Endothelial cell of umbilical vein (primary cell): ENCODE measurements around the gene QDPR. TPM values are rescaled to one million over a fixed set of nuclear protein-coding genes. Genes with fewer than 3 reads are reported as not detected.

Experiments used
- BruUV-seq: library from RNA; stranded (reverse); fragments of 400-500 nt; replicated peaks from 2 replicates; lab custom pipeline; 2021; lab: Mats Ljungman, UMichigan
- CTCF ChIA-PET: fragments of 300-600, 350-600 bp; sonication (Branson Sonifier 250); formaldehyde crosslinking; loops from one replicate; lab custom pipeline; 2021; ENCODE audit warnings: antibody characterized with exemption, inconsistent platforms; lab: Charles Lee
- POLR2A ChIA-PET: fragments of 300-600, 350-600 bp; sonication (Branson Sonifier 250); formaldehyde crosslinking; loops from one replicate; lab custom pipeline; 2021; ENCODE audit warnings: antibody characterized with exemption, inconsistent platforms; lab: Charles Lee
- DNase-seq: peaks from one replicate; pipeline ENCODE4 v3.0.0-alpha.2; 2011; ENCODE audit warnings: low read depth, low spot score
- FAIRE-seq: peaks from 2 replicates; lab custom pipeline; 2011; peaks lifted over from hg19 to GRCh38; lab: Jason Lieb, UNC
- H2AFZ ChIP-seq: 2 replicates; pipeline ENCODE4 v1.6.0; 2012; ENCODE audit warnings: low read depth, low read length, control low read depth, inconsistent platforms
- H3K27ac ChIP-seq: 2 replicates; pipeline ENCODE4 v1.5.1; 2011; ENCODE audit warnings: low read depth, mild to moderate bottlenecking, control low read depth, low read length, moderate library complexity; ENCODE audit not compliant: insufficient read depth
- H3K27me3 ChIP-seq, 2 experiments: 2 replicates each; pipeline versions ENCODE4 v1.6.0 to v1.6.1; 2011; ENCODE audit warnings: low read length in 2 of 2, mixed read lengths in 1 of 2; ENCODE audit not compliant: control insufficient read depth in 2 of 2, insufficient read depth in 2 of 2
- H3K36me3 ChIP-seq, 2 experiments: 2 replicates in 1 of 2; 3 replicates in 1 of 2; pipeline ENCODE4 v1.5.1; 2011; ENCODE audit warnings: low read length in 2 of 2, mild to moderate bottlenecking in 1 of 2, moderate library complexity in 1 of 2; ENCODE audit not compliant: control insufficient read depth in 2 of 2, insufficient read depth in 2 of 2; ENCODE audit errors: extremely low read depth in 1 of 2
- H3K4me1 ChIP-seq: 3 replicates; pipeline ENCODE4 v1.5.1; 2011; ENCODE audit warnings: mild to moderate bottlenecking, low read length; ENCODE audit not compliant: control insufficient read depth, insufficient read depth; ENCODE audit errors: extremely low read depth
- H3K4me2 ChIP-seq: 2 replicates; pipeline ENCODE4 v1.6.1; 2011; ENCODE audit warnings: low read length, control low read depth, mixed read lengths; ENCODE audit not compliant: insufficient read depth
- H3K4me3 ChIP-seq, 3 experiments: fragments of 200-600 bp in 1 of 3; sonication (generic), shearing (Covaris generic) in 1 of 3; replicated peaks in 1 of 3; 2 replicates each; pipeline ENCODE4 v1.5.1; 2011 to 2016; ENCODE audit warnings: control low read depth in 3 of 3, low read length in 3 of 3, mild to moderate bottlenecking in 2 of 3, inconsistent platforms in 1 of 3, low read depth in 1 of 3, moderate library complexity in 1 of 3; ENCODE audit not compliant: insufficient read depth in 1 of 3
- H3K79me2 ChIP-seq: 2 replicates; pipeline ENCODE4 v1.6.0; 2012; ENCODE audit warnings: low read length, inconsistent platforms; ENCODE audit not compliant: control insufficient read depth, insufficient read depth
- H3K9ac ChIP-seq: replicated peaks from 2 replicates; pipeline ENCODE3; 2011; ENCODE audit warnings: low read length, control low read depth; ENCODE audit not compliant: insufficient read depth; ENCODE audit errors: extremely low read depth
- H3K9me1 ChIP-seq: replicated peaks from 3 replicates; pipeline ENCODE4 v1.6.0; 2011; ENCODE audit warnings: mild to moderate bottlenecking, low read length; ENCODE audit not compliant: control insufficient read depth, insufficient read depth; ENCODE audit errors: extremely low read depth
- H3K9me3 ChIP-seq: replicated peaks from 2 replicates; pipeline ENCODE4 v1.5.1; 2012; ENCODE audit warnings: low read length, inconsistent platforms; ENCODE audit not compliant: control insufficient read depth, insufficient read depth
- H4K20me1 ChIP-seq: replicated peaks from 2 replicates; pipeline ENCODE3; 2011; ENCODE audit warnings: mild to moderate bottlenecking, low read length; ENCODE audit not compliant: control insufficient read depth, insufficient read depth; ENCODE audit errors: extremely low read depth
- EZH2 ChIP-seq: IDR thresholded peaks from 2 replicates; pipeline ENCODE4 v1.6.1; 2012; ENCODE audit warnings: borderline replicate concordance, low read depth, mild to moderate bottlenecking, moderate library complexity, low read length, inconsistent platforms; ENCODE audit not compliant: severe bottlenecking
- FOS ChIP-seq: IDR thresholded peaks from 2 replicates; pipeline ENCODE4 v1.6.1; 2011; ENCODE audit warnings: mild to moderate bottlenecking, low read length, moderate library complexity, borderline replicate concordance; ENCODE audit not compliant: insufficient read depth
- GATA2 ChIP-seq: IDR thresholded peaks from 2 replicates; pipeline ENCODE4 v1.7.0; 2011; ENCODE audit warnings: low read depth, mild to moderate bottlenecking, moderate library complexity, mixed read lengths, low read length; ENCODE audit not compliant: insufficient read length, insufficient read depth
- JUN ChIP-seq: IDR thresholded peaks from 2 replicates; pipeline ENCODE4 v1.6.1; 2011; ENCODE audit warnings: borderline replicate concordance, low read depth; ENCODE audit not compliant: insufficient read length, insufficient read depth
- POLR2A ChIP-seq: IDR thresholded peaks from 2 replicates; pipeline ENCODE4 v1.6.1; 2012; ENCODE audit warnings: low read depth, mild to moderate bottlenecking, control low read depth, low read length
- POLR2AphosphoS5 ChIP-seq: IDR thresholded peaks from 2 replicates; pipeline ENCODE4 v1.6.1; 2012; ENCODE audit warnings: low read depth, mild to moderate bottlenecking, control low read depth, low read length, moderate library complexity; ENCODE audit not compliant: insufficient read depth
- dilution Hi-C: fragments of 300-500 bp; cut with MboI; formaldehyde crosslinking; loops from one replicate; pipeline ENCODE4 v1.15.0; 2019; ENCODE audit warnings: low sequenced_read_pairs; ENCODE audit not compliant: extremely low pct_ligation_motif_present
- intact Hi-C: fragments of 100-400 bp; cut with micrococcal nuclease; formaldehyde crosslinking; loops from one replicate; pipeline ENCODE4 v1.10.0; 2022
- polyA plus RNA-seq, 4 experiments: library from polyadenylated mRNA; depleted of rRNA in 3 of 4; stranded (reverse) in 3 of 4; unstranded in 1 of 4; fragments of >200 nt; gene quantifications; 2 replicates each; pipeline versions ENCODE4 v1.2.1 to v1.2.3, GENCODE V29; 2011 to 2012; ENCODE audit warnings: missing spikeins in 1 of 4
- total RNA-seq: library from RNA; stranded (reverse); gene quantifications from 2 replicates; pipeline ENCODE4 v1.2.3, GENCODE V29; 2021
- TF ChIP-seq, protein P1 (sequence below): IDR thresholded peaks from 2 replicates; pipeline ENCODE4 v1.6.1; 2011; ENCODE audit not compliant: insufficient read depth, insufficient read length
- TF ChIP-seq, protein P2 (sequence below), 2 donors: IDR thresholded peaks; 1 replicate in 1 of 2; 2 replicates in 1 of 2; pipeline ENCODE4 v1.5.1; 2011; ENCODE audit warnings: low read length in 2 of 2, mild to moderate bottlenecking in 2 of 2, moderate library complexity in 2 of 2, control low read depth in 1 of 2, inconsistent platforms in 1 of 2, low read depth in 1 of 2; ENCODE audit not compliant: insufficient read depth in 1 of 2; ENCODE audit errors: extremely low read depth in 1 of 2

QDPR gene
- total and polyA plus RNA-seq, 2 donors (not counting 3 experiments of a cell fraction or from before 2014, with no cell fraction given), result 20.5 to 20.9 TPM

DNA sequence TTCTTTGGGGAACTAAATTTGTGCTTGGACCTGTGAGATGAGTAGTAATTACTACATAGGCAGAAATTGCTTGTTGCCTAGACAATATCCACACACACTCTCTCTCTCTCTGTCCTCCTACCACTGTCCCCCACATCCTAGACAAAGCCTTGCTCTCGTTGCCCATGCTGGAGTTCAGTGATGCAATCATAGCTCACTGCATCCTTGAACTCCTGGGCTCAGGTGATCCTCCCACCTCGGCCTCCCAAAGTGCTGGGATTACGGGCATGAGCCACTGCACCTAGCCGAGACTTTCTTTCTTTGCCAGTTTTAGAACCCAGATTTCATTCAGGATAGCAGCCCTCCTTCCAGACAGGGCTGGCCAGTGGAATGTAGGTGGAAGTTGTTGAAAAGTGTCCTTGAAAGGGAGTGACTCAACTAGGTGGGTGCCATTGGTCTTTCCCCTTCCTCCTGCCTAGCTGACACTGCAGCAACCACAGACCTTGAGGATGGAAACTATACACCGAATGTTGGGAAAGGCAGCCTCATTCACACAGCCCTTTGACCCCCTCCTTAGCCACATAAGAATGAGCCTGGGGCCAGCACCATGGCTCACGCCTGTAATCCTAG lies 48.3 kb upstream of the QDPR start:
- no peaks in the 10 kb centered on the region for H3K4me1 ChIP-seq
- POLR2A ChIA-PET, result no interaction called here
- H3K4me2 ChIP-seq, result no peak overlapping the region
- dilution Hi-C loops, result no loop called here
- CTCF ChIA-PET, result interaction anchor here (2.4 kb wide), 1 partner anchor 11 kb away, joined by 7 read pairs; no protein-coding TSS in a partner anchor
- H3K9me1 ChIP-seq, result no peaks in the 10 kb centered on the region
- no peaks in the 10 kb centered on the region for H3K79me2 ChIP-seq
- no peak overlapping the region for H3K4me3 ChIP-seq
- no peak for FAIRE-seq
- intact Hi-C loops, result no loop called here
- H3K27ac ChIP-seq, result no peak overlapping the region
- peaks cover 2 to 5% of the 10 kb centered on the region in 2 experiments for H3K27me3 ChIP-seq
- H4K20me1 ChIP-seq, result no peaks in the 10 kb centered on the region
- H2AFZ ChIP-seq, result no peak overlapping the region
- no peaks in the 10 kb centered on the region for H3K36me3 ChIP-seq
- H3K9me3 ChIP-seq, result no peaks in the 10 kb centered on the region
- TF ChIP-seq POLR2AphosphoS5, result no peak
- TF ChIP-seq FOS, result no peak
- TF ChIP-seq JUN, result no peak
- TF ChIP-seq, protein P1, sequence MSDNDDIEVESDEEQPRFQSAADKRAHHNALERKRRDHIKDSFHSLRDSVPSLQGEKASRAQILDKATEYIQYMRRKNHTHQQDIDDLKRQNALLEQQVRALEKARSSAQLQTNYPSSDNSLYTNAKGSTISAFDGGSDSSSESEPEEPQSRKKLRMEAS, result no peak
- TF ChIP-seq GATA2, result no peak
- no peak for TF ChIP-seq POLR2A
- TF ChIP-seq EZH2, result no peak
- TF ChIP-seq, protein P2, sequence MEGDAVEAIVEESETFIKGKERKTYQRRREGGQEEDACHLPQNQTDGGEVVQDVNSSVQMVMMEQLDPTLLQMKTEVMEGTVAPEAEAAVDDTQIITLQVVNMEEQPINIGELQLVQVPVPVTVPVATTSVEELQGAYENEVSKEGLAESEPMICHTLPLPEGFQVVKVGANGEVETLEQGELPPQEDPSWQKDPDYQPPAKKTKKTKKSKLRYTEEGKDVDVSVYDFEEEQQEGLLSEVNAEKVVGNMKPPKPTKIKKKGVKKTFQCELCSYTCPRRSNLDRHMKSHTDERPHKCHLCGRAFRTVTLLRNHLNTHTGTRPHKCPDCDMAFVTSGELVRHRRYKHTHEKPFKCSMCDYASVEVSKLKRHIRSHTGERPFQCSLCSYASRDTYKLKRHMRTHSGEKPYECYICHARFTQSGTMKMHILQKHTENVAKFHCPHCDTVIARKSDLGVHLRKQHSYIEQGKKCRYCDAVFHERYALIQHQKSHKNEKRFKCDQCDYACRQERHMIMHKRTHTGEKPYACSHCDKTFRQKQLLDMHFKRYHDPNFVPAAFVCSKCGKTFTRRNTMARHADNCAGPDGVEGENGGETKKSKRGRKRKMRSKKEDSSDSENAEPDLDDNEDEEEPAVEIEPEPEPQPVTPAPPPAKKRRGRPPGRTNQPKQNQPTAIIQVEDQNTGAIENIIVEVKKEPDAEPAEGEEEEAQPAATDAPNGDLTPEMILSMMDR (IDR thresholded peaks at IDR 0.05; ENCODE audit: extremely low read depth in 1 of 2, insufficient read depth in 1 of 2, low read depth in 1 of 2, low read length in 2 of 2), result no peak
- H3K9ac ChIP-seq, result no peak overlapping the region
- DNase-seq, result no peak
- no TSS peak for BruUV-seq
